ENCODE results near the gene ZNF467. TPM values are rescaled to one million over a fixed set of nuclear protein-coding genes. Genes with fewer than 3 reads are reported as not detected.
A peak's percentile ranks its signal among the peaks of the same experiment; 100 is the strongest.

The ZNF467 gene
- total RNA-seq, 4 donors from 2014 or later = 6.2 to 12.1 (median 9.8) TPM

GRCh38 chr7:149743476-149744255, 29.7 kb downstream of the ZNF467 start:
- TF ChIP-seq CTCF (IDR thresholded peaks at IDR 0.05) (no peak), POLR2A (IDR thresholded peaks at IDR 0.05) (no peak)
- no peak overlapping the region for H3K4me3 ChIP-seq (ENCODE audit: low read depth, poor library complexity, severe bottlenecking)
- 21 to 22% methylated on average over 4 of the region's 4 CpGs for WGBS, 2 donors
- intact Hi-C loops (cut with DNase I; ENCODE audit: low total_unique reads) = no loop called here
- no peak for DNase-seq (ENCODE audit: low spot score in 2 of 2)

GRCh38 chr7:149742075-149742701, 31.2 kb downstream of the ZNF467 start:
- H3K4me3 ChIP-seq (ENCODE audit: low read depth, poor library complexity, severe bottlenecking) = no peak overlapping the region
- intact Hi-C loops (cut with DNase I; ENCODE audit: low total_unique reads) = no loop called here
- DNase-seq (ENCODE audit: low spot score in 2 of 2) = peak in 1 of 2 donors; percentile 92
- TF ChIP-seq POLR2A (IDR thresholded peaks at IDR 0.05) (no peak), CTCF (IDR thresholded peaks at IDR 0.05) (no peak)
- WGBS, 2 donors = 1% methylated on average over 17 of the region's 17 CpGs

GRCh38 chr7:149741629-149742028, 31.8 kb downstream of the ZNF467 start:
- DNase-seq (ENCODE audit: low spot score in 2 of 2) = no peak
- TF ChIP-seq CTCF (IDR thresholded peaks at IDR 0.05) (no peak), POLR2A (IDR thresholded peaks at IDR 0.05) (no peak)
- intact Hi-C loops (cut with DNase I; ENCODE audit: low total_unique reads) = no loop called here
- H3K4me3 ChIP-seq (ENCODE audit: low read depth, poor library complexity, severe bottlenecking) = no peak overlapping the region
- 26 to 30% methylated on average over 13 of the region's 13 CpGs for WGBS, 2 donors

GRCh38 chr7:149736478-149737360, 36.7 kb downstream of the ZNF467 start:
- TF ChIP-seq POLR2A (IDR thresholded peaks at IDR 0.05) (no peak), CTCF (IDR thresholded peaks at IDR 0.05) (no peak)
- intact Hi-C loops (cut with DNase I; ENCODE audit: low total_unique reads) = no loop called here
- WGBS, 2 donors = 48 to 49% methylated on average over 13 of the region's 13 CpGs
- DNase-seq (ENCODE audit: low spot score in 2 of 2) = no peak
- H3K4me3 ChIP-seq (ENCODE audit: low read depth, poor library complexity, severe bottlenecking) = no peak overlapping the region

GRCh38 chr7:149735779-149736477, 37.5 kb downstream of the ZNF467 start:
- no peak for TF ChIP-seq CTCF (IDR thresholded peaks at IDR 0.05)
- TF ChIP-seq POLR2A (IDR thresholded peaks at IDR 0.05) = no peak
- intact Hi-C loops (cut with DNase I; ENCODE audit: low total_unique reads) = no loop called here
- 61 to 64% methylated on average over 12 to 16 of the region's 16 CpGs for WGBS, 2 donors
- DNase-seq (ENCODE audit: low spot score in 2 of 2) = no peak
- H3K4me3 ChIP-seq (ENCODE audit: low read depth, poor library complexity, severe bottlenecking) = no peak overlapping the region
